ENCODE data around the gene CCDC187. TPM values are rescaled to one million over a fixed set of nuclear protein-coding genes. Genes with fewer than 3 reads are reported as not detected.

The CCDC187 gene
- polyA plus RNA-seq, 4 donors: 0.07 to 4.7 (median 2.2) TPM

DNA sequence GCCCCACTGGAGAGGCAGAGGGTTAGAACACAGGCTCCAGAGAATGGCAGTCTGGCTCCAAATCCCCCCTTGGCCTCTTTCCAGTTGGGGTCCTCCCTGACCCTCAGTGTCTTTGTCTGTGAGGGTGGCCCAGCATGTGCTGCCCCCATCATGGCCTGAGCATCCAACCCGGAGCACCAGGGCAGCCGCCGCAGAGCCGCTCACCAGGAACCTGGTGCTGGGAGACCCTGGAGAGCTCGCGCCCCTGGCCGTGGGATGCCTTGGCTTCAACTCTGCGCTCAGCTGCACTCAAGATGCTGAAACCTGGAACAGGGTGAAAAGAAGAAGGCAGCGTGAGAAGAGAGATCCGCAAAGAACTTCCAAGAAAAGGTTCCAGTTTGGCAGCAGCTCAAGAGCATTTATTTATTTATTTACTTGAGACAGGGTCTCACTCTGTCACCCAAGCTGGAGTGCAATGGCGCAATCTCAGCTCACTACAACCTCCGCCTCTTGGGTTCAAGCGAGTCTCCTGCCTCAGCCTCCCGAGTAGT, 3.8 kb downstream of the CCDC187 start:
- DNase-seq (ENCODE audit: low read depth in 4 of 4, low spot score in 3 of 4): no peak

DNA sequence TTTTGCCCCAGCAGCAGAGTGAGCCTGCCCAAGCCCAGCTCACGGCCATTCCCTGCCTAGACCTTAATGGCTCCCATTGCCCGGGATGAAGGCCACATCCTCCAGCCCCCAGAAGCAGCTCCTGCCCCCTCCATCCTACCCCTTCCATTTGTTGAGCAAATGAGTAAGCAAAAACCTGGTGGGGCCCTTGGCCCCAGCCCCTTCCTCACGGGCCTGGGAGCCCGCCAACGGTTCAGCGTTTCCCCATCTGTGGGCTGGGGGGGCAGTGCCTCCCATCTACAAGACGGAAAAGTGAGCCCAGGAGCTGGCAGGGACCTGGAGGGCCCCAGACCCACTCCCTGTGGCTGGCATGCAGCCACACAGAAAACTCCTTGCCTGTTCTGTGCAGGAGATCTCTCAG, 4.4 kb downstream of the CCDC187 start:
- DNase-seq (ENCODE audit: low read depth in 4 of 4, low spot score in 3 of 4): no peak

DNA sequence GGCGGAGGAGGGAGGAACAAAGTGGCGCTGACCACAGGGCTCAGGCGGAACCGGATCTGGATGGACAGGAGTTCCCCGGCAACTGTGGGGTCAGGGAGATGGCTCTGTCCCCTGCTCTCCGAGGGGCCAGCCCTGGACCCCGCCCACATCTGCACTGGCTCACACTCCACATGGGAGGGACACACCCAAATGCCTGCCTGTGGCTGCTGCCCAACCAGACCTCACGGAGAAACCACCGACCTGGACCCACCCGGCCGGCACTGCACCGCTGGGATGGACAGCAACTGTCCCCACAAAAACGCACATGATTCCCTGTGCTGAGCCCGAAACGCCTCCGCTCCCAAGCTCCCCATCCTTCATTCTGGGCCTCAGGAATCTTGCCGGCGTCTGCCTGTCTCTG, 4.8 kb downstream of the CCDC187 start:
- no peak for DNase-seq (ENCODE audit: low read depth in 4 of 4, low spot score in 3 of 4)

DNA sequence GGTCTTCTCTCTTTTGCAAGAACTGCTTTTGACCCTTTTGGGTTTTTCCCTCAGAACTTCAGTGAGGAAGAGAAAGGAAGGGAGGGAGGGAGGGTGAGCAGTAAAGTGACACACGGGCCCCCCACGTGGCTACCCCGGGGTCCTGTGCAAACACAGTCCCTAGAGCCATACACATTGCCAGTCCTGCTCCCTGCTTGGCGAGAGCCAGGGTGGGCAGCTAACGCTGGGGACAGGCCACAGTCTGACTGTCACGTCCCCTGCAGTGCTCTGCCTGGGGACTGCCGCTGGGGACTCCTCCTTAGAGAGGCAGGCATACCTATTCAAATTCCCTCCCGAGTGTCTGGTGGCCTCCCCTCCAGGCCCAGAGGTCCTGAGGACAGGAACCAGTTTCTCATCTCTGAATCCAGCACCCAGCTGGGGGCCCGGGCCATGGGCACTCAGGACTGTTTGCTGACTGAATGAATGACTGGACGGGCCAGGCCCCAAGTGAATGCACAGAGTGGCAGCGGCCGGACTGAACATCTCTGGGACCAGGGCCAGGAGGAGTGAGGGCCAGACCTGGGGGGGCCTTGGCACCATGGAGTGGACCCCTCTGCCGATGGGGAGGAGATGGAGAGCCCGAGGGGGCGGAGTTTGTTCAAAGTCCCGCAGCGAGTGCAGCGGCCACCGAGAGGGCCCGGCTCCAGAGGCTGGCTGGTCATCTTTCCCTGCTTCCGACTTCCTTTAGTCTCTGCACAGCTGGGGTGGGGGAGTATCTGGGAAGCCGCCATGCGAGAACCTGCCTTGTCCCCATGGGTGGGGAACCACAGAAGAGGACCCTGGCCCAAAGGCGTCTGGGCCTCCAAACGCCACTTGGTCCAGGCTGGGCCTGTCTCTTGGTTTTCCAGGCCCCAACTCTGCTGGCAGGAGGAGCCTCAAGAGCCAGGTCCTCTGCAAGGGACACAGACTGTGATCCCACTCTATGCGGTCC, 5.8 kb downstream of the CCDC187 start:
- DNase-seq (ENCODE audit: low read depth in 4 of 4, low spot score in 3 of 4): no peak

DNA sequence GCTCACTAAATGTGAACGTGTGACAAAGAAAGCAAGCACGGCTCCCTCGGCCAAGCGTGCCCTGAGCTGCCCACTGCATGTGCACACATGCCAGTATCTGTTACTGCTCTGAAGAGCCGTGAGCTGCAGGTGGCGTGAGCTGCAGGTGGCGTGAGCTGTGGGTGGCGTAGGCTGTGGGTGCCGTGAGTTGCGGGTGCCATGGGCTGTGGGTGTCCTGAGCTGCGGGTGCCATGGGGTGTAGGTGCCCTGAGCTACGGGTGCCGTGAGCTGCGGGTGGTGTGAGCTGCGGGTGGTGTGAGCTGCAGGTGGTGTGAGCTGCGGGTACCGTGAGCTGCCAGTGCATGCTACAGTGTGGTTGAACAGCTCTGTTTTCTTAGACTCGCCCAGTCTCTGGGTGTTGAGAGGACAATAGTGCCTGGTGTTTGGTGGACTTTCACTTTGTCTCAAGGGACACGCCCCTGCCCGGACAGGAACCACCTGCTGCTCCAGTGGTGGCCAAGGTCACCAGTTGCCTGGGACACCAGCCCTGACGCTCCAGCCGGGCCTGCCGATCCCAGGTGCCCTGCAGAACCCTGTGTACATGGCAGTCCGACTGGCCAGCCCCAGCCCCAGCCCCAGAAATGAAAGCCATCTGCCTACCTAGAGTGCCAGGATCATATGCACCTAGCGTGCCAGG, 6.7 kb downstream of the CCDC187 start:
- no peak for DNase-seq (ENCODE audit: low read depth in 4 of 4, low spot score in 3 of 4)

DNA sequence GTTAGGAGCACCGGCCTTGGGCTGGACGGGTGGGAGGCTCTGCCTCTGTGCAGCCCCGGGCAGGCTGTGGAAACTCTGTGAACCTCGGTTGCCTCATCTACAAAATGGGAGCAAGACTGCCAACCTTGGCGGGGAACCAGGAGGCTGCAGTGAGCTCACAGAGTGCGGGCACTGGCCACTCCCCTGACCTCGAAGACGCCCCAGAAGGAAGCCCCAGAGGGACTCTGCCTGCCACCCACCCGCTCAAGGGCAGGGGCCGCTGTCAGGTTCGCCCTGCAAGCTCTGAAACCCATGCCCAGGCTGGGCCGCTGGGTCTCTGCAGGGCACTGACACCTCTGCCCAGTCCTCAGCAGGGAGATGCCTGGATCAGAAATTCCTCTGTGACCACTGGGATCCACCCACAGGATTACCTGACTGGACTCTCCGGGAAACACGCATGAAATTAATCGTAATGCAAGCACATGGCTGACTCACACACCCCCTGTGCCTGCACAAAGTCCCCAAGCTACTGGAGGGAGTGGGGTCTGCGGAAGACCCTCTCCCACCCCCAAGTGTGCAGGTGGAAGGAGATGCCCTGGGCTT, 7.4 kb downstream of the CCDC187 start:
- DNase-seq (ENCODE audit: low read depth in 4 of 4, low spot score in 3 of 4): no peak

DNA sequence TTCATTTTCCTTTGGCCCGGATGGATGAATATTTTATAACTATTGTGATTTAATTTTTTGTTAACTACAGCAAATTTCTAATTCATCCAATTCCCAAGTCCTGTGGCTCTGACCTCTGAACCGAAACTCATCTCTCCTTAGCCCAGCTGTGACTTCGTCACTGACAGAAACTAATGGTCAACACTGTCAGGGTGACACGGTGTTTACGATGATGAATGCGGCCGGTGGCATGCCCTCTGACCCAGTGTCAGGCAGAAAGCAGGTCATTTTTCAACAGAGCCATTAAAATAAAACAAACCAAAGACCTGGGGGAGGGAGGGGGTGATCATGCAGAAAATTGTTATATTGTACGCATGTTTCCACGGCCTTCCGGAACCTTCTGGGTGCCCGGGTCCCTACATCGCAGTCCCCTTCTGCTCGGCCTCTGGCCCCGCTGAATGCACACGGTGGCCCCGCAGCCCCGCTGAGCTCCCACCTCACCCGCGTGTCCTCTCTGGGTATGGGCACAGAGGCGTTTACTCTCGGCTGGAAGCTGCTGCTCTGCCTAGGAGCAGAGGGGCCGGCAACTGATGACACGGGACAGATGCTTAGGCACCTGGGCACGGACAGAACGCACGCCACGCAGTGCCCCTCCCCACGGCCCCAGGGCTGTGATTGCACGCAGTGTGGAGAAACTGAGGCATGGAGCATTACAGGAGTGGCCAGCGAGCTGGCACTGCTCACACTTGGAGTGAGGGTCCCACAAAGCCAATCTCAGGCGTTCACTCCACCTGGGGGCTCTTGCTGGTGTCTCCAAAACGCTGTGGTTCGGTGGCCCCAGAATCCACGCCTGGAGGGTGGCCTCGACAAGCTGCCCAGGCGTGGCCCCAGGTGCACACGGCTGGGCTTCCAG, 8.1 kb downstream of the CCDC187 start:
- peak in 1 of 4 donors; percentile 48 for DNase-seq (ENCODE audit: low read depth in 4 of 4, low spot score in 3 of 4)

DNA sequence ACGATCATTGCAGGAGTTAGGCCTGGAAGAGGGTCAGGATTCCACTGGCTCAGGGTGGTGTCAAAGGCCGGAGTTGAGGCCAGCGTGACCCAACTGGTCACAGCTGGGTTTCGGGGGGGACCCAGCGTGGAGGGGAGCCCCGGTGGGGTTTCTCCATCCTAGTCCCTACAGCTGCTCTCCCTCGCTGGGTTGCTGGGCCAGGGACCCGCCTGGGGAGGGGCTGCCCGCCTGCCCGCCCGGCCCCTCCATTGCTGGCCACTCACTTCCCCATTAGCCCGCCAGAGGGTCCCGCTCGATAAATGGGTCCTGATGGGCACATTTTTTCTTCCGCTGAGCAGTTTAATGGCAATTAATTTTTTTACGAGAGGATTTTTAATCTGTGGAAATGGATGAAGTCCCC, 8.8 kb downstream of the CCDC187 start:
- DNase-seq (ENCODE audit: low read depth in 4 of 4, low spot score in 3 of 4): no peak

DNA sequence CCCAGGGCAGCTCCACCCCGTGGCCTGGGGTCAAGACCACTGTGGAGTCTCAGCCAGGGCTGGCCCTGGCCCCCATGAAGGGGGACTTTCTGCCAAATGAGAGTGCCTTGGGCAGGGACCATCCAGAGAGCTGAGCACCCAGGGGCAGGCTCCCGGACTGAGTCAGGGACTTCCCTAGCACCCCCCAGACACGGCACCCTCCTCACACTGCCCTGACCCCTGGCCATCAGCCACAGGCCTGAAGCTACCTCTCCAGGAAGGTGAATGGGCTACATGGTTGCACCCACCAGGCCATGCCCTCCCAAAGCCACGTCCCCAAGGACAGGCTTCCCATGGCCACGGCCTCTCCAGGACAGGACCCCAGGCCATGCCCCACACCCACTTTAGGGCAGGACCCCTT, 9.5 kb downstream of the CCDC187 start:
- DNase-seq (ENCODE audit: low read depth in 4 of 4, low spot score in 3 of 4): no peak

DNA sequence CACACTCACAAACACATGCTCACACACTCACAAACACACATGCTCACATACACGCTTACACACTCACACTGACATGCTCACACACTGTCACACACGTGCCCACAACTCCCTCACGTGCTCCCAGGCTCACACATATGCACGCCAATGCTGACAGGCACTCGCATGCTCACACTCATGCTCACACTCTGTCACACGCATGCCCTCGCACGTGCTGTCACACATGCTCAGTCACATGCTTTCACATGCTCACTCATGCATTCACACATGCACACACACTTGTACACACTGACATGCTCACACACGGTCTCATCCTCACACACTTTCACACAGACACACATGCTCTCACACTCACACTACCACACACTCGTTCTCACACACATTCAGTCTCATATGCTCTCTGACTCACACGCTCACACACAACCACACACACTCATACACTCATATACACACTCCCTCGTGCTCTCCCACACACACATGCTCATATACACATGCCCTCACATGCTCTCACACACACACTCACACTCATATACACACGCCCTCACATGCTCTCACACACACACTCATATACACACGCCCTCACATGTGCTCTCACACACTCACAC, 10.3 kb downstream of the CCDC187 start:
- DNase-seq (ENCODE audit: low read depth in 4 of 4, low spot score in 3 of 4): no peak

DNA sequence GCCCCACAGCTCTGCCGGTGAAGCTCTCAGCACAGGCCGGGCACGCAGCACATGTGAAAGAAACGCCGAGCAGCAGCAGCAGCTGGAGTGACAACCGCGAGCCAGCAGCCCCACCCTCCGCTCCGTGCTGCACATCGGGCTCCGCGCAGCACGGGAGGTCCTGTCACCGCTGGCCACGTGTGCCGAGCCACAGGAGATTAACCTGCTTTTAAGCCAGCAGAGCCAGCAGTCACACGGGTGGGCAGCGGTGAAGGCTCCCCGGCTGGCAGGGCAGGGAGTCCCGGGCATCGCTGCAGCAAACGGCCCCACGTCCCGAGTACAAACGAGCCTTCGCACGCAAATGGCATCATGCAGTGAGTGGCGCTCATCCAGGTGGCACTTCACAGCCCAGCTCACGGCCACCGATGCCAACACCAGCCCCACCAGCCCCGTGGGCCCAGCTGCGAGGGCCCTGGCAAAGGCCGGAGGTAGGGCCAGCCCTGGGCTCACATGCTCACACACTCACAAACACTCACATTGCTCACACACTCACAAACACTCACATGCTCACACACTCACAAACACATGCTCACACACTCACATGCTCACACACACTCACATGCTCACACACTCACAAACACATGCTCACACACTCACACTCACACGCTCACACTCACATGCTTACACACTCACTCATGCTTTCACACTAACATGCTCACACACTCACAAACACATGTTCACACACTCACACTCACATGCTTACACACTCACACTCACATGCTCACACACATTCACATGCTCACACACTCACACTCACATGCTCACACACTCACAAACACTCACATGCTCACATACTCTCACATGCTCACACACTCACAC, 11.1 kb downstream of the CCDC187 start:
- no peak for DNase-seq (ENCODE audit: low read depth in 4 of 4, low spot score in 3 of 4)

DNA sequence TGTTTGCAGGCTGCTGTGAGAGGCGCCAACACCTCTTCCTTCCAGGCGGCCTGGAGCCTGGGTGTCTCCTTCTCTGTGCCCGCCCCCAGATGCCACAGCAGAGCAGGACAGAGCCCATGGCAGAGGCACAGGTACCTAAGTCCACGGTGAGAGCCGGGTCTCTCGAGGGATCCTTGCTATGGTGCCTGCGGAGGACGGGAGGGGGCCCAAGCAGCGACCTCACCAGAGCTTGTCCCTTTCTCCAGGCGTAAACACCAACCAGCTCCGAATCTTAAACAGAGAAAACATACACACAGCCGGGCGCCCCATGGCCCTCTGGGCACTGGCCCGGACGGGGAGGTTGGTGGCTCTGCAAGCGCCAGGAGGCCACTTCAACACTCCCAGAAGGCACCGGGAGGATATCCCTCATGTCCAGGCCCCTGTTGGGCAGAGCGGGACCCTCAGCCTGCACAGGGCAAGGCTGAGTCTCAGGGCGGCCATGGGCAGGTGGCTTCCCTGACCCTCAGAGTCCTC, 11.8 kb downstream of the CCDC187 start:
- DNase-seq (ENCODE audit: low read depth in 4 of 4, low spot score in 3 of 4): no peak

DNA sequence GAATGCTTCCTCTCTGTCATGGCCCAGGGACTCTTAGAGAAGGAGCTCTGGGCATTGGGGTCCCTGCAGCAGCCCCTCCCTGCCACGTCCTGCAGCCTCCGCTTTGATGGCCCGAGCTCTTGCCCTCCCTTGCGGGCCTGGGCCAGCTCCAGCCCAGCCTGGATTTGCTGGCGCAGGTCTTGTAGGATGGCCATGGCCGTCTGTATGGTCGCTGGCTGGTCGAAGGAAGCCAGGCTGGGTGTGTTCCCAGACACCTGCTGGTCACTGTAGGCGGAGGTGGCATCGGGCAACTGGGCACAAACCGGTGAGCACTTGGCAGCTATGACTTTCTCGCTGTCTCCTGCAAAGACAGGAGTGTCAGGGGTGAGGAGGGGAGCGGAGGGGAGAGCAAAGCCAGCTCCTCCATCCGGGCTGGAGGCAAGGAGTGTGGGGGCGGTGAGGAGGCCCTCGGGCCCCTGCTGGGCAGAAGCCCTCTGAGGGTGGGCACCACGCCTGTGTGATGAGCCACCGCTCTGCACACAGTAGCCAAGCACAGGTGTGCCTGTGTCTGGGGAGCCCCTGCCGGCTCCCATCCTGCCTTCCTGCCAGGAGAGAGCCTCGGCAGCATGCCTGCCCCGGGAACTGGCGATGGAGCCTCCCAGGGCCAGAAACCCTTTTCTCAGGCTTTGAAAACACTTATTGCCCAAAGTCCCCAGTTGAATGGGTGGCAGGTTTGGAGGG, 12.4 kb downstream of the CCDC187 start:
- no peak for DNase-seq (ENCODE audit: low read depth in 4 of 4, low spot score in 3 of 4)

DNA sequence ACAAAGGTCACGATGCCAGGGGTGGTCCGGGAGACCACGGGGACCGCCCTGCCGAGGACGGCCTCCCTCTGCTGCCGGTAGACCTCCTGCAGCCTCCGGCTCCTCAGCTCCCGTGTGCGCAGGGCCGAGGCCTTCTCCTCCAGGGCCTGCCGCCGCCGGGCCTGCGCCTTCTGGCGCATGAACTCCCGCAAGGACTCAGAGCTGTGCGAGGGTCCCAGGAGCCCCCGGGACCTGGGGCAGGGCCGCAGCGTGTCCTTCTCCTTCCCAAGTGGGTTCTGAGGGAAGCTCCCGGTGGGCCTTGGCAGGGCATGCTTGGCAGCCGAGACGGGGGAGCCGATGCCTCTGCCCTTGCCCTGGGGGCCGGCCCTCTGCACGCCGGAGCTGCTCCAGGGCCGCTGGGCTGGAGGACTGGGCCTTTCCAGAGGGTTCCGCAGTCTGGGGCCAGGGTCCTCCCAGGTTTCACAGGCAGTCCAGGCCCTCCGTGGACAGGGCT, 13.3 kb downstream of the CCDC187 start:
- DNase-seq (ENCODE audit: low read depth in 4 of 4, low spot score in 3 of 4): no peak

DNA sequence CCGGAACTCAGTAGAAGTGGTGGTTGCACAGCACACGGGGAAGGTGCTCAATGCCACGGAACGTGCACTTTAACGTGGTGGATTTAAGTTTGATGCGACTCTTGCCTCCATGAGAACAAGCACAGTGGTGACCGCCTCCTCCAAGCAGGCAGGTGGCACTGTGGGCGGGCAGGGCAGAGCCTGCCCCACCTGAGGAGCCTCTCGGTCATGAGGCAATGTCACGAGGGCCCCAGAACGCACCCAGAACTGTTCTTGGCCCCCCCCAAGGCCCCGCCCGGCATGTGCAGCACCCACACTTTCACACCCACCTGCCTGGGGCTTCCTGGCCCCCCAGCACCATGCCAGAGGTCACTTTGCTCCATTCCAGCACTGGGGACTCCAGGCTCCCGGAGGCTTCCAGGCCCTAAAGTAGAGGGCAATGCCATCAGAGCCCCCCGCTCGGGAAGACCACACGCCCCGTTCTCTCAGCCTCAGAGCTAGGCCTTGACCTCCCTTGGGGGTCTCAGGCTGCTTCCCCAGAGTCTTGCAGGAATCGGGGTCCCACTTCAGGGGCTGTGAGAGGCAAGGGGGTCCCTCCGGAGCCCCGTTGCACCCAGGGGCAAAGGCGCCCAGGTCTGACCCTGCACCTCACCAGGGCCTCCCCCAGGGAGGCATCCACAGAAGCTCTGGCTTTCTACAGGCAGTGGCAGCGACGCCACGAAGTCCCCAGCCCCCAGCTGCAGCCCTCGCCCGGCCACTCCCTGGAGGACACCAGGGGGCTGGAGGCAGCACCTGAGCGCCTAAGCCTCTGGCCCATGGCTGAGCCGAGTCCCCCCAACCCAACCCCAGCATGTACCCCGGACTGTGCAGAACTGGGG, 14.0 kb downstream of the CCDC187 start:
- no peak for DNase-seq (ENCODE audit: low read depth in 4 of 4, low spot score in 3 of 4)

DNA sequence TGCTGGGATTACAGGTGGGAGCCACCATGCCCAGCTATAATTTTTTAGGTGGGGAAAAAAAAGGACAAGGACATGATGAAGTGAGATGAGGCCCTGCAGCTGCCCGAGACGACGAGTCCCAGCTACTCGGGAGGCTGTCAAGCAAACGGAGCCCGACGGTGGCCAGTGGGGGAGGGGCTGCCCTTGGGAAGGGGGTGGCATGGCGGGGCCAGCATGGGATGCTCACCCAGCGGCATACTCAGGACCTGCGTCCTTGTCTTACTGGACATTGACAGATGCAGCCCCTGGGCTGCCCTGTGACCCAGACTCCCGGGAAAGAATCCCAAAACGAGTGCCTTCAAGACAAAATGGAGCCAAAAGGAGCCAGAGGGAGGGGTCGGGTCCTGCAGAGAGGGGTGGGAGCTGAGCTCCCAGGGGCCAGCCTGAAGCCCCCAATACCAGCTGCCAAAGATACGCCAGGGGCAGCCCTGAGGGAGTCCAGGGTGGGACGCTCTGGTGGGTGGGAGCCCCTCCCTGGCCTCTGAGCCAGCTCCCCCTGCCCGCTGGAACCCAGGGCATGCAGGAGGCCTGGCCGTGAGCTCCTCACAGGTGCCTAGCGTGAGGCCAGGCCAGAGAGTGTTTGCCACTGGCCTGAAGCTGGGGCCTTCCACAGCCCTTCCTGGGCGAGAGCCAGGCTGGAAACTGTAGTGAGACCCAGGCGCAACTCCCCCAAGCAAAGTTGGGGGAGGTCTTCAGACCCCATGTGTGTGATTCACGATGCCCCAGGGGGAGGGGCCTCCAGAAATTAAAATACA, 15.7 kb downstream of the CCDC187 start:
- DNase-seq (ENCODE audit: low read depth in 4 of 4, low spot score in 3 of 4): no peak
